ACC112 (cell line): ENCODE measurements around the gene NAA80.

Source experiments
- H2AFZ ChIP-seq: fragments of 200-600 bp; sonication (generic); one replicate; pipeline ENCODE4 v1.6.0; 2017; ENCODE audit warnings: antibody characterized with exemption, low read length; ENCODE audit not compliant: unreplicated experiment
- H3K27ac ChIP-seq: fragments of 200-600 bp; sonication (generic); 2 replicates; pipeline ENCODE4 v1.5.1; 2014; ENCODE audit warnings: low read depth, mild to moderate bottlenecking, antibody characterized with exemption, low read length, moderate library complexity
- H3K27me3 ChIP-seq: fragments of 200-600 bp; sonication (generic); 2 replicates; pipeline ENCODE4 v1.6.1; 2014; ENCODE audit warnings: mild to moderate bottlenecking, antibody characterized with exemption, low read length, moderate library complexity, mixed read lengths; ENCODE audit not compliant: insufficient read depth
- H3K36me3 ChIP-seq: fragments of 200-600 bp; sonication (generic); 2 replicates; pipeline ENCODE4 v1.6.1; 2016; ENCODE audit warnings: mild to moderate bottlenecking, antibody characterized with exemption, low read length, moderate library complexity, mixed read lengths; ENCODE audit not compliant: insufficient read depth
- H3K4me1 ChIP-seq: fragments of 200-600 bp; sonication (generic); one replicate; pipeline ENCODE4 v1.6.1; 2016; ENCODE audit warnings: low read length, mixed read lengths; ENCODE audit not compliant: insufficient read depth, unreplicated experiment, control insufficient read depth
- H3K4me3 ChIP-seq: fragments of 200-600 bp; sonication (generic); 2 replicates; pipeline ENCODE4 v1.5.1; 2014; ENCODE audit warnings: mild to moderate bottlenecking, low read depth, low read length
- H3K79me2 ChIP-seq: fragments of 200-600 bp; sonication (generic); one replicate; pipeline ENCODE4 v1.6.0; 2016; ENCODE audit warnings: low read length; ENCODE audit not compliant: control insufficient read depth, unreplicated experiment, insufficient read depth

NAA80 gene

GRCh38 chr3:50298836-50299637, at the start of gene NAA80, which contains the start of gene HYAL3:
Gene NAA80, minus strand, starts transcription at chr3:50299405. Its CDS starts 1,942 bp downstream, at chr3:50297463.
Gene HYAL3, minus strand, starts transcription at chr3:50299405. Its CDS starts 3,803 bp downstream, at chr3:50295602.
- Histone ChIP-seq H3K4me1 (peaks cover 20% of the 10 kb centered on the region), H3K27me3 (no peaks in the 10 kb centered on the region), H3K79me2 (peaks cover 5% of the 10 kb centered on the region), H2AFZ (peak within 1 kb of the TSS; percentile 83), H3K27ac (peak within 1 kb of the TSS; percentile 82), H3K4me3 (peak within 1 kb of the TSS; percentile 90), H3K36me3 (no peaks in the 10 kb centered on the region)

- no peaks in the 10 kb centered on the region for H3K36me3 ChIP-seq
- H3K4me3 ChIP-seq: no peak overlapping the region
- peaks cover 14% of the 10 kb centered on the region for H3K4me1 ChIP-seq
- no peaks in the 10 kb centered on the region for H3K27me3 ChIP-seq
- H3K27ac ChIP-seq: no peak overlapping the region
- H3K79me2 ChIP-seq: peaks cover 18% of the 10 kb centered on the region
- no peak overlapping the region for H2AFZ ChIP-seq
These were observed 48.1 kb upstream of the NAA80 start for GRCh38 chr3:50347187-50347813.

- Histone ChIP-seq H2AFZ (peak within 1 kb of the TSS; percentile 83), H3K27ac (no peak within 1 kb of the TSS), H3K27me3 (no peaks in the 10 kb centered on the region), H3K4me3 (peak within 1 kb of the TSS; percentile 70), H3K79me2 (peaks cover 10% of the 10 kb centered on the region), H3K36me3 (no peaks in the 10 kb centered on the region), H3K4me1 (peaks cover 9% of the 10 kb centered on the region)
These were observed 46.5 kb upstream of the NAA80 start, which contains the start of gene ZMYND10 for GRCh38 chr3:50345586-50346234. Gene ZMYND10, minus strand, starts transcription at chr3:50345732. Its CDS starts 153 bp downstream, at chr3:50345579.

- H2AFZ ChIP-seq: no peak overlapping the region
- H3K79me2 ChIP-seq: peaks cover 13% of the 10 kb centered on the region
- no peaks in the 10 kb centered on the region for H3K36me3 ChIP-seq
- peaks cover 9% of the 10 kb centered on the region for H3K4me1 ChIP-seq
- no peaks in the 10 kb centered on the region for H3K27me3 ChIP-seq
- H3K4me3 ChIP-seq: peak overlapping the region; percentile 70
- H3K27ac ChIP-seq: no peak overlapping the region
These were observed 45.8 kb upstream of the NAA80 start for GRCh38 chr3:50345008-50345407.

- no peak overlapping the region for H2AFZ ChIP-seq
- H3K27ac ChIP-seq: no peak overlapping the region
- peaks cover 24% of the 10 kb centered on the region for H3K79me2 ChIP-seq
- H3K27me3 ChIP-seq: no peaks in the 10 kb centered on the region
- H3K4me3 ChIP-seq: no peak overlapping the region
- no peaks in the 10 kb centered on the region for H3K36me3 ChIP-seq
- H3K4me1 ChIP-seq: peaks cover 19% of the 10 kb centered on the region
These were observed 43.8 kb upstream of the NAA80 start for GRCh38 chr3:50342813-50343633.

GRCh38 chr3:50341996-50342650, 42.9 kb upstream of the NAA80 start:
- no peaks in the 10 kb centered on the region for H3K27me3 ChIP-seq
- H3K27ac ChIP-seq: no peak overlapping the region

GRCh38 chr3:50341537-50341936, 42.3 kb upstream of the NAA80 start:
- Histone ChIP-seq H3K4me1 (peaks cover 19% of the 10 kb centered on the region), H3K79me2 (peaks cover 33% of the 10 kb centered on the region), H3K36me3 (no peaks in the 10 kb centered on the region), H3K4me3 (peak overlapping the region; percentile 94), H3K27ac (no peak overlapping the region), H3K27me3 (no peaks in the 10 kb centered on the region), H2AFZ (no peak overlapping the region)

More at GRCh38 chr3:50341996-50342650, 42.9 kb upstream of the NAA80 start:
- H3K4me1 ChIP-seq: peaks cover 19% of the 10 kb centered on the region
- peaks cover 29% of the 10 kb centered on the region for H3K79me2 ChIP-seq
- H2AFZ ChIP-seq: no peak overlapping the region
- no peaks in the 10 kb centered on the region for H3K36me3 ChIP-seq
- H3K4me3 ChIP-seq: peak overlapping the region; percentile 94

GRCh38 chr3:50340448-50341329, 41.5 kb upstream of the NAA80 start, which contains the start of gene RASSF1:
Gene RASSF1, minus strand, starts transcription at chr3:50340836. Its CDS starts 31 bp downstream, at chr3:50340805.
- H3K27me3 ChIP-seq: no peaks in the 10 kb centered on the region
- H3K27ac ChIP-seq: peak within 1 kb of the TSS; percentile 72
- peak within 1 kb of the TSS; percentile 49 for H2AFZ ChIP-seq
- H3K36me3 ChIP-seq: no peaks in the 10 kb centered on the region; the same call in 1 of the 2 replicates
- peaks cover 23% of the 10 kb centered on the region for H3K4me1 ChIP-seq
- H3K79me2 ChIP-seq: peaks cover 41% of the 10 kb centered on the region
- peak within 1 kb of the TSS; percentile 94 for H3K4me3 ChIP-seq

GRCh38 chr3:50340147-50340447, 40.9 kb upstream of the NAA80 start:
- Histone ChIP-seq H3K27me3 (no peaks in the 10 kb centered on the region), H3K27ac (peak overlapping the region; percentile 72), H3K4me1 (peaks cover 26% of the 10 kb centered on the region), H3K36me3 (no peaks in the 10 kb centered on the region; the same call in 1 of the 2 replicates), H2AFZ (peak overlapping the region; percentile 45), H3K4me3 (peak overlapping the region; percentile 94), H3K79me2 (peaks cover 47% of the 10 kb centered on the region)
